ENCODE measurements around the gene CHMP4A.

DNA sequence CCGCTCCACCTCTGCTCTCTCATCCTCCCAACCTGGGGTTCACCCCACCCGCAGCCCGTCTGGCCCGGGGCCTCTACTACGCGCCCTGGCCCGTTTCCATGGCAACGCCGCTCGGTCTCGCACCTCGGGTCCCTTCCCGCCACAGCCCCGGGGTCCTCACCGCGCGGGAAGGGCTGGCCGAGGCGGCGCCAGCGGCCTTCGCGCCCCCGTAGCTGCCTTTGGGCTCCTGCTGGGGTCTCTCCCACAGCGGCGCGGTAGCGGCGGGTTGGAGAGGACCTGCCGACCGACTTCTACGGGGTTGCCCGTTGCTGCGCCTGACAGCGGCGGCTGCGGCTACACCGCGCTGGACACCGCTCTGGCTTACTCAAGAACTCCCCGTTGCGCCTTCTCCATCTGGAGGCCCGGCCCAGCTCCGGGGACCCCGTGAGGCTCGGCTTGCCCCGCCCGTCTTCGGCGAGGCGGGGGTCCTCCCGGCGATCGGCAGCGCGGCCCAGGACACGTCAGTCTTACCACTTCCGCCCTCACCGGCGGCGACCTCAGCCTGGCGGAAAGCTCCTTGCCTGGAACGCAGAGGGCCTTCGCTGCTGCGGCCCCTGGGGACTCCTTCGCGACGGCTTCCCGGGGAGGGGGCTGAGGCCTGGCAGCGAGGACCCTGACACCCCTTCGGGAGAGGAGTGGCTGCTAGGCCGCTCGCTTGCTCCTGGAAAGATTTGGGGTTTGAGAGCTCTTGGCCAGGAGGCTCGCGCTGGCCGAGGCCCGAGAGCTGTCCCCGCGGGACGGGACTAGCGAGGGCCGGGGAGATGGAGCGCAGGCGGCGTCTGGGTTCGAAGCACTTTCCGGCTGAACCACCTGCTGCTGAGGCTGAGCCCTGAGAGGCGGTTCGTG, 17.9 kb downstream of the CHMP4A start, which contains the start of gene TM9SF1:
- TF ChIP-seq EZH2 (IDR thresholded peaks at IDR 0.05; ENCODE audit: borderline replicate concordance, insufficient read depth, low read depth, low read length, poor library complexity, severe bottlenecking): no peak
- TF ChIP-seq, protein P1, sequence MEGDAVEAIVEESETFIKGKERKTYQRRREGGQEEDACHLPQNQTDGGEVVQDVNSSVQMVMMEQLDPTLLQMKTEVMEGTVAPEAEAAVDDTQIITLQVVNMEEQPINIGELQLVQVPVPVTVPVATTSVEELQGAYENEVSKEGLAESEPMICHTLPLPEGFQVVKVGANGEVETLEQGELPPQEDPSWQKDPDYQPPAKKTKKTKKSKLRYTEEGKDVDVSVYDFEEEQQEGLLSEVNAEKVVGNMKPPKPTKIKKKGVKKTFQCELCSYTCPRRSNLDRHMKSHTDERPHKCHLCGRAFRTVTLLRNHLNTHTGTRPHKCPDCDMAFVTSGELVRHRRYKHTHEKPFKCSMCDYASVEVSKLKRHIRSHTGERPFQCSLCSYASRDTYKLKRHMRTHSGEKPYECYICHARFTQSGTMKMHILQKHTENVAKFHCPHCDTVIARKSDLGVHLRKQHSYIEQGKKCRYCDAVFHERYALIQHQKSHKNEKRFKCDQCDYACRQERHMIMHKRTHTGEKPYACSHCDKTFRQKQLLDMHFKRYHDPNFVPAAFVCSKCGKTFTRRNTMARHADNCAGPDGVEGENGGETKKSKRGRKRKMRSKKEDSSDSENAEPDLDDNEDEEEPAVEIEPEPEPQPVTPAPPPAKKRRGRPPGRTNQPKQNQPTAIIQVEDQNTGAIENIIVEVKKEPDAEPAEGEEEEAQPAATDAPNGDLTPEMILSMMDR (IDR thresholded peaks at IDR 0.05): no peak

Measured in B cell (primary cell).